Posterior vena cava (tissue), 2 donors: ENCODE measurements around the gene NTN4. TPM values are rescaled to one million over a fixed set of nuclear protein-coding genes. Genes with fewer than 3 reads are reported as not detected.
A peak's percentile ranks its signal among the peaks of the same experiment; 100 is the strongest.
"Not testable (repeated sequence)": the region's sequence is repeated elsewhere in the genome, so short reads cannot be mapped to it uniquely, and the experiment has no call there.

Source experiments
- DNase-seq: peaks from one replicate; pipeline ENCODE4 v3.0.0-alpha.2; 2020; ENCODE audit warnings: low spot score
- intact Hi-C, 2 donors: fragments of 100-400 bp; cut with DNase I; formaldehyde crosslinking; loops; one replicate each; pipeline versions ENCODE4 v1.14.1 to v1.14.2; 2022 to 2023
- long read RNA-seq, 2 donors: library from polyadenylated mRNA; unstranded; transcript quantifications; one replicate each; pipeline ENCODE4 v2.0.0, GENCODE V29; 2020 to 2021
- total RNA-seq, 2 donors: library from RNA; stranded (reverse); fragmentation: NEBNext Ultra II Directional; extraction: Animal tissue kit (Norgen Biotek cat#: 25700); gene quantifications; one replicate each; pipeline ENCODE4 v1.2.1, GENCODE V29; 2021
- donor health status: DM: yes; HTN: yes; CAD: no.
- donor health status: DM: yes; HTN: yes; CAD: no.

The NTN4 gene
- total RNA-seq = 10 to 100 TPM; 20.5 to 24.6 TPM
- long read RNA-seq, donor 1, transcript NTN4-201 (10 exons, 3,615 nt) = major isoform, 13 of 15 reads
- long read RNA-seq, donor 1, partial matches to known transcripts = 1 of 15 reads
- long read RNA-seq, donor 1, other reads (novel, unspliced or antisense) = 1 of 15 reads
- long read RNA-seq, donor 2, partial matches to known transcripts = 4 of 5 reads
- long read RNA-seq, donor 2, other reads (novel, unspliced or antisense) = 1 of 5 reads

GRCh38 chr12:95790033-95790916 lies at the start of gene NTN4:
Gene NTN4 (minus strand): TSS chr12:95790764. CDS start chr12:95790309, 455 bp downstream.
- intact Hi-C loops = no loop called here

GRCh38 chr12:95838125-95838524 lies 47.6 kb upstream of the NTN4 start:
- peak; percentile 32 for DNase-seq
- intact Hi-C loops = no loop called here

More at GRCh38 chr12:95790033-95790916, at the start of gene NTN4:
- DNase-seq = peak; percentile 87

GRCh38 chr12:95837240-95838038 lies 46.9 kb upstream of the NTN4 start:
- intact Hi-C loops = no loop called here
- no peak for DNase-seq

DNA sequence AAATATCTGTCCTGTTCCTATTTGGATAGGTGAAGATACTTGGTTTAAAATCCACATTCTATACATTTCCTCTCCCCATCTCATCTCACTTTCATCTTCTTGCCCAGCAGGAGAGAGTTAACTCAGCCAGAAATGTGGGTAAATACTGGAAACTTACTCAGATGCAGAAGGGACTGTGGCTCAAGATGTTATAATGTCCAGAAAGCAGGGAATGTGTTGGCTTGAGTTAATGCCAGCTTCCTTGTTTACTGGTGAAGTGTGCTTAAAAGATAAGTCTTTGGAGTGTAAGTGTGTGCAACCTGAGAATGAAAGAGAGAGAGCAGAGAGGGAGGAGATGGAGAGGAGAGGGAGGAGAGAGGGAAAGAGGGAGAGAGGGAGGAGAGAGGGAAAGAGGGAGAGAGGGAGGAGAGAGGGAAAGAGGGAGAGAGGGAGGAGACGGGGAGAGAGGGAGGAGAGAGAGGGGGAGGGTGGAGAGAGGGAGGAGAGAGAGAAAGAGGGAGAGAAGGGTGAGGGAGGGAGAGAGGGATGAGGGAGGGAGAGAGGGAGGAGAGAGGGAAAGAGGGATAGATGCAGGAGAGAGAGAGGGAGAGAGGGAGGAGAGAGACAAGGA lies 46.2 kb upstream of the NTN4 start:
- intact Hi-C loops = no loop called here
- DNase-seq = no peak

DNA sequence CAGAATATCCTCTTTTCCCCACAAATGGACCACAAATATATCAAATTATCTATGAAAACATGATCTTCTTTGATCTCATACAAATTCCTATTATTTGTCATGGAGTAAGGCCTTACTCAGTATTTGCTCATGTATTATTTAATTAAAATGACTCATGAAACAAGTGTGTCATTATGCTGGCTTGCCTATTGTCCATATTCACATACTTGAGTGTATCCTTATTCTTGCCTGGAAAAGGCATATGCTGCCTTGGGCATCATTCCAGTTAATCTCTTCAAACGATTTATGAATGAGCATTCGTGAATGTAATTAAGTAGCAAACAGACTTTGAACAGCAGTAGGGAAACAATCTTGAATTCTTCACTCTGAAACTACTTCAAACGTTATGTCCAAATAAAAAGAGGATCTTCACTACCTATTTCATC lies 45.6 kb upstream of the NTN4 start:
- intact Hi-C loops = no loop called here
- no peak for DNase-seq

GRCh38 chr12:95834572-95834971 lies 44.0 kb upstream of the NTN4 start:
- DNase-seq = no peak
- intact Hi-C loops = no loop called here

GRCh38 chr12:95830335-95831089 lies 39.9 kb upstream of the NTN4 start:
- intact Hi-C loops = no loop called here

GRCh38 chr12:95829395-95829794 lies 38.8 kb upstream of the NTN4 start:
- intact Hi-C loops = no loop called here
- no peak for DNase-seq

More at GRCh38 chr12:95830335-95831089, 39.9 kb upstream of the NTN4 start:
- no peak for DNase-seq

DNA sequence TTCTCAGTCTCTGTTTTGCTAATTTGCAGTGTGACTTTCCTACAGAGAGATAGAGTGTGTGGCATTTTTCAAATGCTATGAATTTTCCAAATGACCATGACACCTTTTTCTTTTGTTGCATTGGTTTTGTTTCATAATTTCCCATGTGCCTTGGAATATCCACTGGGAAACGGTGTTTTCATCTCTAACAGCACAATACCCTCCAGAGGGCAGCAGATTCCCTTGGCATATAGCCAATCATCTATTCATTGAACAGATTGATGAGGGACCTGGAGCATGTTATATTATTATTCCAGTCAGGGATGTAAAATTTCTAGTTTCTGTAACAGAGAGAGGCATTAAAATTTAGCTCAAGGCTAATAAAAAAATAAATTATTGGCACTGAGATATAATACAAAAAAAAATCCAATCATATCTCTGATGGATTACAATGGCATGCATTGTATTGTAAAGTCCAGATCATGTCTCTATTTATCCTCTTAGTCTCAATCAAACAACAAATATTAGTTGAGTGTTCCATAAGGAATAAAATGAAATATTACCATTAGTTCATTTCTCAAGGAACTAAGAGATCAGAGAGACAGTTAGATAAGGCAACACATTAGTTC lies 29.6 kb upstream of the NTN4 start:
- no peak for DNase-seq
- intact Hi-C loops = no loop called here

- DNase-seq = no peak
- intact Hi-C loops = loop anchor here (5.0 to 10.0 kb wide), 2 partner anchors 231 to 233 kb away; no protein-coding TSS in a partner anchor
These were observed 25.2 kb upstream of the NTN4 start for GRCh38 chr12:95815632-95816212.

GRCh38 chr12:95812155-95812554 lies 21.6 kb upstream of the NTN4 start:
- not testable (repeated sequence) for DNase-seq
- intact Hi-C loops = loop anchor here in 1 of 2 donors (10.0 kb wide), 1 partner anchor 227 kb away; no protein-coding TSS in a partner anchor

DNA sequence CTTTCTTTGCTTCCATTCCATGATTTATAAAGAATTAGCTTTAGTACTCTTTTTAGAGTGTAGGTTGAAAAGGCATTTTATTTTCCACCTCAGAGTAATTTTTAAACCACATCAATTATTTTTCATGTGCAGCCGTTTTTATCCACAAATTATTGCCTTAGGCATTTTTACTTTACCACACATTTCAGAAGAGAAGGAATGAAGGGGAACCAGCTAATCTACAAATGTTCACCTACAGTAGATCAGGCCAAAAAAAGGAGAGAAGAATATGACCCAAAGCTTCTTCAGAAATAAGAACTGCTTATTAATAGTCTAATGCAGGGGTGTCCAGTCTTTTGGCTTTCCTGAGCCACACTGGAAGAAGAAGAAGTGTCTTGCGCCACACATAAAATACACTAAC lies 19.8 kb upstream of the NTN4 start:
- intact Hi-C loops = loop anchor here in 1 of 2 donors (10.0 kb wide), 1 partner anchor 226 kb away; no protein-coding TSS in a partner anchor

DNA sequence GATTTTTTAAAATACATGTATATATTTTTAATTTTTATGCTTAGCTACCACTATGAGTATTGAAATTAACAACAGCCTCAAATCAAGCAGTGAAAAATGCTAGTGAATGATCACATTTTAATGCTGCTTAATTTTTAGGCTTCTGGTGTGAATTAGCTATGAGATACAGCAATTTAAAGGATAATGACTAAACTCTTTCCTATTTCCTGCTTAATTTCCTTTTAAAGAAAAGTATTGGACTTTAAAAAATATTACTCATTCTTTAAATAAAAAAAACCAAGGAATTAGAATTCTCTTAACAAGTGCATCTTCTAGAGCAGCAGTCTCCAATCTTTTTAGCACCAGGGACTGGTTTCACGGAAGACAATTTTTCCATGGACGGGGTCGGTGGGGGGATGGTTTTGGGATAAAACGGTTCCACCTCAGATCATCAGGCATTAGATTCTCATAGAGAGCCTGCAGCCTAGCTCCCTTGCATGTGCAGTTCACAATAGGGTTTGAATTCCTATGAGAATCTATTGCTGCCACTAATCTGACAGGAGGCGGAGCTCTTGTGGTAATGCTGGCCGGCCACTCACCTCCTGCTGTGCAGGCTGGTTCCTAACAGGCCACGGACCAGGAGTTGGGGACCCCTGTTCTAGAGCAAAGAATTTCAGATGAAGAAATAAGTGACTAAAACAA lies 18.6 kb upstream of the NTN4 start:
- intact Hi-C loops = no loop called here

More for the DNA sequence above, 19.8 kb upstream of the NTN4 start:
- no peak for DNase-seq

DNA sequence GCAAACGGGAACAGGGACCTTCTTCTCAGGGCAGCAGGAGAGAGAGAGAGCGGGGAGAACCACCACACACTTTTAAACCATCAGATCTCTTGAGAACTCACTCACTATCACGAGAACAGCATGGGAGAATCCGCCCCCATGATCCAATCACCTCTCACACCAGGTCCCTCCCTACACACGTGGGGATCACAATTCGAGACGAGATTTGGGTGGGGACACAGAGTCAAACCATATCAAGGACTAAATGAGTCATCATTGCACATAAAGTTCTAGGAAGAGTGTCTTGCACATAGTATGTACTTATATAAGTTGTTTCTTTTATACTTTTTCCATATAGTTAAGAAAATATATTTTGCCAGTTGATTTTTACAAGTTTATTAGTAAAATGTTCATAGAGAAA lies 17.6 kb upstream of the NTN4 start:
- intact Hi-C loops = no loop called here
- DNase-seq = no peak

More for the DNA sequence above, 18.6 kb upstream of the NTN4 start:
- no peak for DNase-seq

DNA sequence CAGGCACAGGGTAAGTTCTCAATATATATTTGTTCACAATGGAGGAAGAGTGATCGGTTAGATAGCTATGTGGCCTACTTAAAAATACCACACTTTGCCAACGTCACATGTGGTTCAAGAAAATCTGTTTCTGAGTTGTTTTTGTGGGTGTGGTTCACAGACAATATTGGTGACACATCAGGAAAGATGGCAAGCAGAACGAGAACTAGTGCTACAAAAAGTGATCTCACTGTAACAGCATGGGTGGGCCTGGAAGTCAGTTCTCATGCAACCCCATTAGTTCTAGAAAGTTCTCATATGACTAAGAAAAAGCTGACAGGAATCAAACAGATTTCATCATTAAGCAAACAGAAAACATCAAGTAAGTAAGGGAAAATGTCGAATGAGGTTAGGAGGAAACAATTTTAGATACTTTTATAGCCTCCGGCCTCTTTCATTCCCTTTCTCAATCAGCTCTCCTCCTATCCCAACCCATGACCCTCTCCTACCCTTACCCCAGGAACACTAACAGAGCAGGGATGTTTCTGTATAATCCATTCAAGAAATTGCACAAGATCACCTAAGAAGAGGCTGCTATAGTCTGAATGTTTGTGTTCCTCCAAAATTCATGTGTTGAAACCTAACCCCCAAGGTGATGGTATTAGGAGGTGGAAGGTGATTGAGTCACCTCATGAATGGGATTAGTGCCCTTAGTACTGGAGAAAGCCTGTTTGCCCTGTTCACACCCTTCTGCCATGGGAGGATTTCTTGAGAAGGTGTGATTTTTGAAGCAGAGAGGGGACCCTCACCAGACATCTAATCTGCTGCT lies 15.5 kb upstream of the NTN4 start:
- DNase-seq = no peak
- intact Hi-C loops = no loop called here

DNA sequence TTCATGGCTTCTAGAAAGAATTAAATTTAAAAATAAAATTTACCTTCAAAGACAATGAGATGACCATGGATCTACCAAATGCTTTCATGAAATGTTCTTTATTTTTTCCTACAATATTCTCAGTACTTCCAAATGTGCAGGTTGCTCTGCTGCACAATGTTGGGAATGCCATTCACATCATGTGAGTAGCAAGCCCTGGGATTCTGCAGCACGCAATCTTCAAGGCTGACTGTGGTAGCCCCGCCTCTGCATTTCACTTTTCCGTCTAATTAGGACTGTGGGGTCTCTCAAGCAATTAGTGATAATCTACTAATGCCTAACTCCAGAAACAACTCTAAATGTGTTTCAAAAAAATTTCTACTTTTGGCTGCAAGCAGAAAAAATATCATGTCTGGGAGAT lies 13.7 kb upstream of the NTN4 start:
- DNase-seq = no peak
- intact Hi-C loops = no loop called here
